Suprapubic skin (tissue), 4 donors: ENCODE results near the gene LIN52.

Source experiments
- CTCF ChIP-seq, 2 donors: fragments of 200-600 bp in 1 of 2; fragments of 450-650 bp in 1 of 2; sonication (generic) in 1 of 2; IDR thresholded peaks; one replicate each; pipeline ENCODE4 v1.5.1; 2016 to 2019; ENCODE audit warnings: antibody characterized with exemption in 2 of 2, mild to moderate bottlenecking in 1 of 2, moderate library complexity in 1 of 2
- POLR2A ChIP-seq, 2 donors: fragments of 450-650 bp; IDR thresholded peaks; one replicate each; pipeline ENCODE4 v1.6.1; 2017; ENCODE audit warnings: antibody characterized with exemption in 2 of 2, mild to moderate bottlenecking in 2 of 2, moderate library complexity in 2 of 2
- POLR2AphosphoS5 ChIP-seq, 3 donors: sonication (generic); formaldehyde crosslinking; IDR thresholded peaks; one replicate each; pipeline ENCODE4 v1.6.1; 2017; ENCODE audit warnings: antibody characterized with exemption in 3 of 3

- TF ChIP-seq CTCF (IDR thresholded peaks at IDR 0.05) (no peak), POLR2AphosphoS5 (IDR thresholded peaks at IDR 0.05) (no peak), POLR2A (IDR thresholded peaks at IDR 0.05) (no peak)
Observed at GRCh38 chr14:74085828-74086227, 1.1 kb downstream of the LIN52 start.
